ENCODE measurements around the gene LCOR.
"Not testable (repeated sequence)": the region's sequence is repeated elsewhere in the genome, so short reads cannot be mapped to it uniquely, and the experiment has no call there.

LCOR gene

DNA sequence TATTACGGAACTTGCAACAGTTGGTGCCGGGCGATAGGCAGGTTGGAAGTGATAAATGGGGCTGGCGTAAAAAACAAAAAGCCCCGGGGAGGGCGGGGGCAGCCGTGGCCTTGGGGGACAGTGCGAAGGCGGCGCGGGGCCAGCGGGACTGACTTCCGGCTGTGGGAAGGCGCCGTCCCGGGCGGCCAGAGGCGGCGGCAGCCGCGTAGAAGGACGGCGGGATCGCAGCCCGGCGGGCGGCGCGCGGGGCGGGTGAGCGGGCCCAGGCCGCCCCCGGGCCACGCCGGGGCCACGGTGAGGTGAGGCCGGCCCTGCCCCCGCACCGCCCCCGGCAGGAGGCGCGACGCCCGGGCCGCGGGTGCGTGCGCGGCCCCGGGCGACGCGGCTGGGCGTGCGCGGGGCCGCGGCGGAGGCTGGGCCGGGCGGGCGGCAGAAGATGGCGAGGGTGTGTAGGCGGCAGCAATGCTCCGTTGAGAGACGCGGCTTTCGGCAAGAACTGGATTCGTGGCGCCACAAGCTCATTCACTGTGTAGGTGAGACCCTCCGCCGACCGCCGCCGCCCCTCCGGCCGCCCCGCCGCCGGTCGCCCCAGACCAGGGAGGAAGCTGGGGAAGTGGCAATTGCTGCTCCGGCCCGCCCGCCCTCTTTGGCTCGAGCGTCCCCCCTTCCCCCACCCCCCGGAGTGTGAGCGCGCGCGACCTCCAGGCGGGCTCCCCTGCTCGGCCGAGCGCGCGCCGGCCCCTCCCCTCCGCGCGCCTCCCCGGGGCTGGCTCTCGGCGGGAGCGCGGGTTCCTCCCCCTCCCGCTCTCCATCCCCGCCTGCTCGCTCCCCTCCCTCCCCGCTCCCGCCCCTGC, at the start of gene LCOR:
Gene LCOR, plus strand, starts transcription at position 432 of the 854 bp plus-strand sequence. CDS start 116,760 bp downstream, outside the sequence.
- DNase-seq (ENCODE audit: low read depth in 2 of 2, low spot score in 1 of 2): peak; percentile 52 to 71

DNA sequence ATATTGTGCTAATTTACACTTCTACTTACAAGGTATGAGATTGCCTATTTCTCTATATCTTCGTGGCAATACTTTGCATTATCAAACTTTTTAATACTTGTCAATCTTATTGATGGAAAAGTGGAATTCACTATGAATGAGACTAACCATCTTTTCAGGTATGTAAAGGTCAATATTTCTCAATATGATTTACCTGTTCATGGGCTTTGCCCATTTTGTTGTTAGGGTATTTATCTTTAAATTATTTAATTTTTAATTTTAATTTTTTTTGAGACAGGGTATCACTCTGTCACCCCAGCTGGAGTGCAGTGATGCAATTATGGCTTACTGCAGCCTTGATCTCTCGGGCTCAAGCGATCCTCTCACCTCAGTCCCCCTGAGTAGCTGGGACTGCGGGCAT, 47.8 kb upstream of the LCOR start:
- DNase-seq (ENCODE audit: low read depth in 2 of 2, low spot score in 1 of 2): no peak

DNA sequence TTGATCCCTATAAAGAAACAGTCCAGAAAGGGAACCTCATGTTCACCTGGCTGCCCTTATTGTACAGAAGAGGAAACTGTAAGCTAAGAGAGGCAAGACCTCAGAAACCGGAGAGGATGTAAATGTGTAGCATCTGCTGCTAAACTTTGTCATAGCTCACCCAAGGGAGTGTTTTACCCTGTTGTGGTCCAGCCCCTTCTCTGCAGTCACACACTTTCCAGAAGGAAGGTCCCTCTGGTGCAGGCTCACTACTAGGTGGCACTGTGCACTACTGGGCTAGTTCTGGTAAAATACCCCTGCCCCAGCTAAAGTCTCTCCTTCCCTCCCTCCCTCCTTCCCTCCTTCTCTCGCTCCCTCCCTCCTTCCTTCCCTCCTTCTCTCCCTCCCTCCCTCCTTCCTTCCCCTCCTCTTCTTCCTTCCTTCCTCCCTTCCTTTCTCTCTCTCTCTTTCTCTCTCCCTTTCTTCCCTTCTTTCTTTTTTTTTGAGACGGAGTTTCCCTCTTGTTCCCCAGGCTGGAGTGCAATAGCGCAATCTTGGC, 42.5 kb upstream of the LCOR start:
- DNase-seq (ENCODE audit: low read depth in 2 of 2, low spot score in 1 of 2): no peak

DNA sequence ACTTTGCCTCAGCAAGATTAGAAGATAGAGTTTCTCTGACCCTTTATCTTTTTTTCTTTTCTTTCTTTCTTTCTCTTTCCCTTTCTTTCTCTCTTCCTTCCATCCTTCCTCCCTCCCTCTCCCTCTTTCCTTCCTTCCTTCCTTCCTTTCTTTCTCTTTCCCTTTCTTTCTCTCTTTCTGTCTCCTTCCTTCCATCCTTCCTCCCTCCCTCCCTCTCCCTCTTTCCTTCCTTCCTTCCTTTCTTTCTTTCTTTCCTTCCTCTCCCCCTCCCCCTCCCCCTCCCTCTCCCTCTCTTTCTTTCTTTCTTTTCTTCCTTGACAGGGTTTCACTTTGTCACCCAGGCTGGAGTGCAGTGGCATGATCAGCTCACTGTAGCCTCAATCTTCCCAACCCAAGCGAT, 40.2 kb upstream of the LCOR start:
- DNase-seq (ENCODE audit: low read depth in 2 of 2, low spot score in 1 of 2): no peak

DNA sequence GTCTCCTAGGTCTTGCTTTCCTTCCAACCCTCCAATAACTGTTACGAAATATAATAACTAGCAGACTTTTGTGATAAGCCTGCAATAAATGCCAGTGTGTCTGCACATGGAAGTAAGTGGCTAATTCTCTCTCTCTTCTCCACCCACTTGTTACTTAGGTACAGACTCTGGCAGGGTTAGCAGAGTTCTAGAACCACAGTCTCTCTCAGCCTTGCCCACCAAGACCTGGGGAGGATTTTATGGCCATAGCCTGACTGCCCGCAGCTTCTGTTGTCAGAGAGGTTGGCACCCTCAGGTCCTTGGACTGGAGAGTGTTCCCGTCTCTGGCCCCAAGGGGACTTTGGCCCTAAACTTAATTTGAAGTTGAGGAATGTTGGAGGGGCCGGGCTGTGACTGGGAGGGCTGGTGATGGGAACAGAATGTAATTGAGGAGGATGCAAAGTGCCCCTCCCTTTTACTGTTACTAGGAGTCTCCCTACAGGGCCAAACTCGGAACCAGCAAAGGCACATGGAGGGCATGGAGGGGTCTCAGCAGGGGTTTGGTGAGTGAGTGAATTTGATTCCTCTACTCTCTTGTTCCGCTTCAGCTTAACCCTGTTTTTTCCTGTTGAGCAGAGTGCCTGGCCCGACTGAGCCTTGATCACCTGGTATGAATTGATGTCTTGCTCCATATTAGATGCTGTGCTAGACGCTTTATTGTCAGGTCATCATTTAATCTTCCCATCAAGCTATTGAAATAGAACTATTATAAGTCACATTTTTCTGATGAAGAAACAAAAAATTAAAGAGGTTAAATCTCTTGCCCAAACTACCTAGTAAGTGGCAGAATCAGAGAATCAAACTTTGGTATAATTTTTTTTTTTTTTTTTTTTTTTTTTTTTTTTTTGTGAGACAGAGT, 37.0 kb upstream of the LCOR start:
- DNase-seq (ENCODE audit: low read depth in 2 of 2, low spot score in 1 of 2): no peak

- DNase-seq (ENCODE audit: low read depth in 2 of 2, low spot score in 1 of 2): no peak
Observed at GRCh38 chr10:96797485-96797884, 34.6 kb upstream of the LCOR start.

GRCh38 chr10:96803288-96803664, 28.8 kb upstream of the LCOR start:
- DNase-seq (ENCODE audit: low read depth in 2 of 2, low spot score in 1 of 2): no peak

DNA sequence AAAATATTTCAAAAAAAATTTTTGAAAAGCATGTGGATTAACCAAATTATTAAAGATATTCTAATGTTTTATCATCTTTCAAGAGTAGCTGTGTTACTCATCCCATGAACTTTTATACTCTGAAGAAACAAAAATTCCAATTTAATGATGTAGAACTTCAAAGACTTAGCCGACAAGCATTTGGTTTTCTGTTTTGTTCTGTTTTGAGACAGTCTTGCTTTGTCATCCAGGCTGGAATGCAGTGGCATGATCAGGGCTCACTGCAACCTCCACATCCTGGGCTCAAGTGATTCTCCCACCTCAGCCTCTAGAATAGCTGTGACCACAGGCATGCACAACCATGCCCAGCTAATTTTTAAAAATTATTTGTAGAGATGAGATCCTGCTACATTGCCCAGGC, 17.8 kb upstream of the LCOR start:
- DNase-seq (ENCODE audit: low read depth in 2 of 2, low spot score in 1 of 2): no peak

GRCh38 chr10:96818971-96819370, 13.1 kb upstream of the LCOR start:
- DNase-seq (ENCODE audit: low read depth in 2 of 2, low spot score in 1 of 2): not testable (repeated sequence)

DNA sequence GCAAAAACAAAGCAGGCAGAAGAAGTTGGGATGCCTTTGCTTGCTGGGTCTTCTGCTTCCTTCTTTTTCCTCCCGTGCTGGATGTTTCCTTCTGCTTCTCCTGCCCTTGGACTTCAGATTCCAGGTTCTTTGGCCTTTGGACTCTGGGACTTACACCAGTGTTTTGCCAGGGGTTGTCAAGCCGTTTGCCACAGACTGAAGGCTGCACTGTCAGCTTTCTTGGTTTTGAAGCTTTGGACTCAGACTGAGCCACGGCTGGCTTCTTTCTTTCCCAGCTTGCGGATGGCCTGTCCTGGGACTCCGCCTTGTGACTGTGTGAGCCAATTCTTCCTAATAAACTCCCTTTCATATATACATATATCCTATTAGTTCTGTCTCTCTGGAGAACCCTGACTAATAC, 11.3 kb upstream of the LCOR start:
- no peak for DNase-seq (ENCODE audit: low read depth in 2 of 2, low spot score in 1 of 2)

- DNase-seq (ENCODE audit: low read depth in 2 of 2, low spot score in 1 of 2): no peak
Observed at GRCh38 chr10:96826438-96826837, 5.7 kb upstream of the LCOR start.

DNA sequence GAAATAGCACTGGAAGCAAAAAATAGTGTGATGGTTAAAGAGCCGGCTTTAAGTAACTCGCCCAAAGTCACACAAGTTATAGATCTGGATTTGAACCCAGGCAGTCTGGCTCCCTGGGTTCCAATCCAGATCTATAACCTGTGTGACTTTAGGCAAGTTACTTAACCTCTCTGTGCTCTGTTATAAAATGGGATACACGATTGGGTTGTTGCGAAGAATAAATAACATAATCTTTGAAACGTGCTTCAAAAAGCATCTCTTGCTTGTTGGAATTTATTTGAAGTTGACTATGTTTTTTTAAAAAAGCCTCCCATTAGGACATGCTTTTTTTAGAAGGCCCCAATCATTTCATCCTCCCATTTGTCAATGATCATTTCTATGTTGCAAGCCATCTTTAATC, 3.5 kb upstream of the LCOR start:
- DNase-seq (ENCODE audit: low read depth in 2 of 2, low spot score in 1 of 2): no peak

- DNase-seq (ENCODE audit: low read depth in 2 of 2, low spot score in 1 of 2): no peak
Observed at GRCh38 chr10:96829029-96829773, 2.9 kb upstream of the LCOR start.

GRCh38 chr10:96830511-96831199, 1.4 kb upstream of the LCOR start:
- DNase-seq (ENCODE audit: low read depth in 2 of 2, low spot score in 1 of 2): peak; percentile 58 to 66

DNA sequence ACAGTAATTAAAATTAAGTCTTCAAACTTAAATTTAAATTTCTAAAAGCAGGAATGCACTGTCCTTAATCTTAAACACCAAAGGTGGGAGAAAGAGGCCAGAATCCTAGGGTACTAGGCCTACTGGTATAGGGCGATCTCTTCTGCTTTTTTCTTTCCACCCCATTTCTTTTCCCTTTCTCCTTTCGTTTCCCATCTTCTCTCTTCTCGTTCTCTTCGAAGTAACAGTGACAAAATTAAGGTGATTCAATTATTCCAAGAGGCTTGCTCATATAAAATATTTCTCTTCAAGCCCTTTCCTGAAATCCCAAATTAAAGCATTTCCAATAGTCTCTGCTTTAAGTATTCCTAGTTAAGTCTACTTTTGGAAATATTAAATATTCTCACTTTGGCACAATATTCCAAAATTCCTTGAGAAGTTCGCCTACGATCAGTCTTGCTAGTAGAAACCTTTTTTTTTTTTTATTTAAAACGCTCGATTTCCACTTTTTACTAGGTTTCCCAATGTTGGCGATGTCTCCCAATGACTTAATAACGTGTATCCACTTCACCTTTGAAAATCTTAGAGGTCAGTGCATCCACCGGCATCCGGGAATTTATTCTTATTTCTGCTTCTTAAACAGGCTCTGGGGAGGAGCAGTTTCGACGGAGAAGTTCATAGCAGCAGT, 765 bp upstream of the LCOR start:
- no peak for DNase-seq (ENCODE audit: low read depth in 2 of 2, low spot score in 1 of 2)

- DNase-seq (ENCODE audit: low read depth in 2 of 2, low spot score in 1 of 2): peak; percentile 60 to 75
Observed at GRCh38 chr10:96832721-96833219, 672 bp downstream of the LCOR start.

GRCh38 chr10:96833220-96834001, 1.3 kb downstream of the LCOR start:
- no peak for DNase-seq (ENCODE audit: low read depth in 2 of 2, low spot score in 1 of 2)

GRCh38 chr10:96834120-96834519, 2.0 kb downstream of the LCOR start:
- DNase-seq (ENCODE audit: low read depth in 2 of 2, low spot score in 1 of 2): no peak

- no peak for DNase-seq (ENCODE audit: low read depth in 2 of 2, low spot score in 1 of 2)
Observed at GRCh38 chr10:96835899-96836298, 3.8 kb downstream of the LCOR start.

Data from stimulated activated CD8-positive, alpha-beta memory T cell treated with anti-CD3 and anti-CD28 coated beads, Interleukin-4, amount 100 ng/mL, for 1 hour (primary cell).